ENCODE results near the gene DYDC1.

GRCh38 chr10:80359644-80360043 lies 3.1 kb upstream of the DYDC1 start:
- TF ChIP-seq POLR2A (IDR thresholded peaks at IDR 0.05; ENCODE audit: low read depth, low read length): no peak
- no peak for TF ChIP-seq TAF1 (IDR thresholded peaks at IDR 0.05; ENCODE audit: borderline replicate concordance, low read depth, low read length)
